Measurements from ENCODE around the gene ZNF445. TPM values are rescaled to one million over a fixed set of nuclear protein-coding genes. Genes with fewer than 3 reads are reported as not detected.

Gene ZNF445
- total RNA-seq, 1 experiment from 2014 or later: 11.9 TPM

- ATAC-seq (no peak), DNase-seq (ENCODE audit: low read depth, low spot score) (no peak)
- no peaks in the 10 kb centered on the region for H3K27me3 ChIP-seq (ENCODE audit: control insufficient read depth, insufficient read depth, low read length)
- H3K4me1 ChIP-seq (ENCODE audit: control insufficient read depth, insufficient read depth, low read length): no peaks in the 10 kb centered on the region
- H3K36me3 ChIP-seq (ENCODE audit: control insufficient read depth, insufficient read depth, low read length): peaks cover 5% of the 10 kb centered on the region
- ChIA-PET CTCF (no interaction called here), POLR2A (no interaction called here)
- no peaks in the 10 kb centered on the region; the same call in 1 of the 2 replicates for H3K9me3 ChIP-seq (ENCODE audit: control insufficient read depth, insufficient read depth, low read depth, low read length)
- BruUV-seq (replicated peaks): no TSS peak
- intact Hi-C loops (cut with micrococcal nuclease; ENCODE audit: unreplicated experiment) (no loop called here), in situ Hi-C loops (cut with HindIII; ENCODE audit: low pct_unique_long_range_greater_than_20kb, low sequenced_read_pairs) (no loop called here)
- H3K27ac ChIP-seq (ENCODE audit: low read length): no peak overlapping the region
- no peak overlapping the region for H3K4me3 ChIP-seq (ENCODE audit: low read depth in 2 of 2, low read length in 2 of 2)
- no peak for TF ChIP-seq TCF7L2 (IDR thresholded peaks at IDR 0.05; ENCODE audit: low read depth, low read length)
- no peak for TF ChIP-seq POLR2AphosphoS5 (IDR thresholded peaks at IDR 0.05; ENCODE audit: low read depth, low read length)
- no peak for TF ChIP-seq REST (IDR thresholded peaks at IDR 0.05; ENCODE audit: insufficient read depth in 1 of 2, low read depth in 2 of 2, low read length in 1 of 2)
- no peak for TF ChIP-seq SIN3A (IDR thresholded peaks at IDR 0.05; ENCODE audit: borderline replicate concordance, insufficient read depth, low read depth, low read length)
- TF ChIP-seq, protein P1, sequence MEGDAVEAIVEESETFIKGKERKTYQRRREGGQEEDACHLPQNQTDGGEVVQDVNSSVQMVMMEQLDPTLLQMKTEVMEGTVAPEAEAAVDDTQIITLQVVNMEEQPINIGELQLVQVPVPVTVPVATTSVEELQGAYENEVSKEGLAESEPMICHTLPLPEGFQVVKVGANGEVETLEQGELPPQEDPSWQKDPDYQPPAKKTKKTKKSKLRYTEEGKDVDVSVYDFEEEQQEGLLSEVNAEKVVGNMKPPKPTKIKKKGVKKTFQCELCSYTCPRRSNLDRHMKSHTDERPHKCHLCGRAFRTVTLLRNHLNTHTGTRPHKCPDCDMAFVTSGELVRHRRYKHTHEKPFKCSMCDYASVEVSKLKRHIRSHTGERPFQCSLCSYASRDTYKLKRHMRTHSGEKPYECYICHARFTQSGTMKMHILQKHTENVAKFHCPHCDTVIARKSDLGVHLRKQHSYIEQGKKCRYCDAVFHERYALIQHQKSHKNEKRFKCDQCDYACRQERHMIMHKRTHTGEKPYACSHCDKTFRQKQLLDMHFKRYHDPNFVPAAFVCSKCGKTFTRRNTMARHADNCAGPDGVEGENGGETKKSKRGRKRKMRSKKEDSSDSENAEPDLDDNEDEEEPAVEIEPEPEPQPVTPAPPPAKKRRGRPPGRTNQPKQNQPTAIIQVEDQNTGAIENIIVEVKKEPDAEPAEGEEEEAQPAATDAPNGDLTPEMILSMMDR (IDR thresholded peaks at IDR 0.05): no peak
Observed at GRCh38 chr3:44454258-44454657, 23.2 kb downstream of the ZNF445 start.

GRCh38 chr3:44451441-44451840, 26.0 kb downstream of the ZNF445 start:
- Histone ChIP-seq H3K4me3 (ENCODE audit: low read depth in 2 of 2, low read length in 2 of 2) (no peak overlapping the region), H3K27me3 (ENCODE audit: control insufficient read depth, insufficient read depth, low read length) (no peaks in the 10 kb centered on the region), H3K4me1 (ENCODE audit: control insufficient read depth, insufficient read depth, low read length) (no peaks in the 10 kb centered on the region), H3K9me3 (ENCODE audit: control insufficient read depth, insufficient read depth, low read depth, low read length) (peaks cover 20% of the 10 kb centered on the region; the same call in 1 of the 2 replicates), H3K27ac (ENCODE audit: low read length) (no peak overlapping the region), H3K36me3 (ENCODE audit: control insufficient read depth, insufficient read depth, low read length) (peaks cover 10% of the 10 kb centered on the region)
- TF ChIP-seq SIN3A (IDR thresholded peaks at IDR 0.05; ENCODE audit: borderline replicate concordance, insufficient read depth, low read depth, low read length): no peak
- TF ChIP-seq POLR2AphosphoS5 (IDR thresholded peaks at IDR 0.05; ENCODE audit: low read depth, low read length): no peak
- TF ChIP-seq TCF7L2 (IDR thresholded peaks at IDR 0.05; ENCODE audit: low read depth, low read length): no peak
- no peak for TF ChIP-seq REST (IDR thresholded peaks at IDR 0.05; ENCODE audit: insufficient read depth in 1 of 2, low read depth in 2 of 2, low read length in 1 of 2)
- TF ChIP-seq, protein P1 (IDR thresholded peaks at IDR 0.05): no peak
- intact Hi-C loops (cut with micrococcal nuclease; ENCODE audit: unreplicated experiment) (no loop called here), in situ Hi-C loops (cut with HindIII; ENCODE audit: low pct_unique_long_range_greater_than_20kb, low sequenced_read_pairs) (no loop called here)
- POLR2A ChIA-PET: no interaction called here
- DNase-seq (ENCODE audit: low read depth, low spot score) (no peak), ATAC-seq (no peak)
- CTCF ChIA-PET: no interaction called here
- no TSS peak for BruUV-seq (replicated peaks)

Measured in Panc1 (cell line).